HG02943 (cell line): Measurements from ENCODE around the gene SCARB1.

ENCODE experiments used
- ATAC-seq: cut with Tn5 transposase; IDR thresholded peaks from one replicate; pipeline ENCODE4 v1.9.1; 2021; ENCODE audit warnings: mild to moderate bottlenecking, low read depth, moderate library complexity; ENCODE audit not compliant: unreplicated experiment

SCARB1 gene

DNA sequence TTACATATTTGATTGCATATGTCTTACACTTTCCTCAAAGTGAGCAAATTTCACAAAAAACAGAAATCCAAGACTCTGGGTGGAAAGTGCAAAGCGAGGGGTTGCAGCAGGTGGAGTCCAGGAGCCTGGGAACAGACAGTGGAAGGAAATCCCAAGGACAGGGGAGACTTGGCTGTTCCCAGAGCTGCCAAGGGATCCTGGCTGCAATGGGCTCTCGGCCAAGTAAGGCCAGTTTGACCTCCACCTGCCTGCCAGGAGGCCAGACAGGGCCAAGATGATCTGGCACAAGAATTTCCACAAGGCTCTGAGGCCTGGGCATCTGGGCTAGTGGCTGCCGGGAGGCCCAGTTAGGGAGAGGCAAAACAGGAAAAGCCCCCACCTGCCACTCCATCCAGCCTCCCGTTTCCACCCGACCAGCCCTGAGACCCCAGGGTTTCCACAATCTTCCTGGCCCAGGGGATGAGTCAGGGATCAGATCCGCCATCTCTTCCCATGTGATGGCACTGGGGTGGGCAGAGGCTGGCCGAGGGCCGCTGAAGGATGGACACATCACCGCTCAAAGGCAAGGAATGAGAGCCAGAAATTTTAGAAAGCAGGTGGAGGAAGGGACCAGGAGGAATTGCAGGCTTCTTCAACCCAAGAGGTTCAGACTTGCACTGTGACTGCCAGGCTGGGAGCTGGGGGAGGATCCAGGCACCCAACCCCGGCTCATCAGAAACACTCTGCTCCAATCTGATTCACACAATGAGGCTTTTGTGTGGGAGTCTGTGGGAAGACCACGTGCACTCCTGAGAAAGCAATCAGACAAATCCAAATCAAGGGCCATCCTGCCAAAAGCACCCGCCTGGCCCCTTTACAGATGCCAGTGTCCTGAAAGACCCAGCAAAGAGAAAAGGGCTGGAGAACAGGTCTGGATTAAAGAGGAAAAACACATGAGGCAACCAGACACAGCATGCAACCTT is 16.3 kb downstream of the SCARB1 start:
- ATAC-seq, result no peak

DNA sequence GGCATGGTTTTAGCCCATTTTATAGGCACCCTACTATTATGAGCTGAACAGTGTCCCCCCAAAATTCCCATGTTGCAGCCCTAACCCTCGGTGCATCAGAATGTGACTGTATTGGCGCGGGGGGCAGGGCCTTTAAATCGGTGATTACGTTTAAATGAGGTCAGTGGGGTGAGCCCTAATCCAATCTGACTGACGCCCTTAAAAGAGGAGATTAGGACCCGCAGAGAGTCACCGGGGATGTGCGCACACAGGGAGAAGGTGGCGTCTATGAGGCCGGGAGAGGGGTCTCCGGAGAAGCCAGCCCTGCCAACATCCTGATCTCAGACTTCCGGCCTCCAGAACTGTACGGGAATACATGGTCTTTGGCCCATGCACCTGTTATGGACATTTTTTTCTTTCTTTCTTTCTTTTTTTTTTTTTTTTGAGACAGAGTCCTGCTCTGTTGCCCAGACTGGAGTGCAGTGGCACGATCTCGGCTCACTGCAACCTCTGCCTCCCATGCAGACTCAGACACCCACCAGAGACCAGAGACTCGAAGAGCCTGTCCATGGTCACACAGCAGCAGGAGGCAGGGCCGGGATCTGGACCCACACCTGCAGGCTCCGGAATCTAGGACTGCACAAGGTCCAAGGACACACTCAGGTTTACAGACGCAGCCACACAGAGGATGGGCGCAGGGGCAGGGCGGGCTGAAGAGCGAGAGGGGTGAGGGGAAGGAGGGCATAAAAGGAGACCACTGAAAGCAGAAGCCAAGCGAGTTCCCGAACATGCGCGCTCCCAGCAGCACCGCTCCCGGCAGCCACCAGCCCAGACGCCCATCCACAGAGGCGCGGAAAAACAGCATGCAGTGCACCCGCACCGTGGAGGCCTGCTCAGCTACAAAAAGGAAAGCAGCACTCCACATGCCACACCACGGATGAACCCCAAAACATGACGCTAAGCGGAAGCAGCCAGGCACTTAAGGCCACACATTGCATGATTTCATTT is 19.0 kb downstream of the SCARB1 start:
- ATAC-seq, result no peak

GRCh38 chr12:124842800-124843510 is 20.7 kb downstream of the SCARB1 start:
- no peak for ATAC-seq

- no peak for ATAC-seq
These were observed 21.5 kb downstream of the SCARB1 start for GRCh38 chr12:124842073-124842749.

DNA sequence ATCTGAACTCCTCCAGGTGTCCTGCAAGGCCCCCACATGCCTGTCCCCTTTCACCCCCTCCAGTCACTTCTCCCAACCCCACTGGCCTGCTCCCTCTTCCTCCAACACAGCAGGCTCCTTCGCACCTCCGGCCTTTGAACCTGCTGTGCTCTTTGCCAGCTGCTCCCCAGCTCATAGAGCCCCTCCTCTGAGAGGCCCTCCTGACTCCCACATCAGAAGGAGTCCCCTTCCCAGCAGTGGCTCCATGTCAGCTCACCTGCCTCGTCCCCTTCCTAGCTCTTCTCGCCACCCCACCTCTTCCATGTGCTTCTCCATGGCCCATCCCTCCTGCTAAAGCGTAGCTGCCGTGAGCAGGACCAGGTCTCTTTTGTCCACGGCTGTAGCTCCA is 22.1 kb downstream of the SCARB1 start:
- ATAC-seq, result no peak

GRCh38 chr12:124837958-124838803 is 25.5 kb downstream of the SCARB1 start:
- no peak for ATAC-seq

GRCh38 chr12:124837249-124837897 is 26.3 kb downstream of the SCARB1 start:
- ATAC-seq, result no peak

DNA sequence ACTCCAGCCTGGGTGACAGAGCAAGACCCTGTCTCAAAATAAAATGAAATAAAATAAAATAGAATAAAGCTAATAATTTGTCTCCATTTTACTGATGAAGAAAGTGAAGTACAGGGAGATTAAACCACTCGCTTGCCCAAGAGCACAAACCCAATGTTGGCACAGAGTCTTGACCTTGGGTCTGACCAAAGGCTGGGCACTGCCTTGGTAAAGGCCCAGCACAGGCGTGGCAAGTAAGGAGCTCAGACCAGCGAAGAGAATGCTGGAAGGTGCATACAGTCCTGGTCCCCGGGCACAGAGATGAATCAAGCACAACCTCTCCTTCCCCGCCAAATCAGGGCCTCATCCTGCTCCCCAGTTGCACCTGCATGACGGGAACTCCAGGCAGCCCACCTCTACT is 26.9 kb downstream of the SCARB1 start:
- ATAC-seq, result no peak

DNA sequence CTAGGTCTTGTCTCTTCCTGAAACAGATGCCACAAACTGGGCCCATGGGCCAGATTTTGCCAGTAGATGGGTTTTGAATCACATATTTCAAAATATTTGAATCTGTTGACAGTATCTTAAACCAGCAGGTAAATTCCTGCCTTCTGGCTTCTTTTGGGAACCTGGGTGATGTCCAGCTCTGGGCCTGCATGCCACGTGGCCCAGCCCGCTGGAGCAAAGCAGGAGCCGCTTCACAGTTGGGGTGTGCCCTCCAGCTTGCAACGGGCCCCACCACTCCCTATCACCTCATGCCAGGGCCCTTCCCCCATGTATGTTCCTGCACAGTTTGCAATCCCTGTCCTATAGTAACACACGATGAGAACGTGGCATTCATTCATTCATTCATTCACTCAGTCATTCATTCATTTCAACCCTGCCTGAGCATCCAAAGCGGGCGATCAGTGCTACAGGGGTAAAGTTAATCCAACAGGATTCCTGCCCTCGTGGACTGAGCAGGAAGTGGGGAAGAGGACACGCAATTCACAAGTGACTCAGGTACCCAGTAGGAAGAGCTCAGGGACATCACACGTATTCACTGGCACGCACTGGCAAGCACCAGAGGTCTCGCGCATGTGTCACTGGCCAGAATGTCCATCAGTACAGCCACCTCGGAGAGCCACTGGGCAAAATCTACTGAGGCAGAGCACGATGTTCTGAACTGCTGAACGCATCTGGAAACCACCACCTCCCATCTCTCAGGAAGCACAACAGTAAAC is 27.8 kb downstream of the SCARB1 start:
- ATAC-seq, result no peak

DNA sequence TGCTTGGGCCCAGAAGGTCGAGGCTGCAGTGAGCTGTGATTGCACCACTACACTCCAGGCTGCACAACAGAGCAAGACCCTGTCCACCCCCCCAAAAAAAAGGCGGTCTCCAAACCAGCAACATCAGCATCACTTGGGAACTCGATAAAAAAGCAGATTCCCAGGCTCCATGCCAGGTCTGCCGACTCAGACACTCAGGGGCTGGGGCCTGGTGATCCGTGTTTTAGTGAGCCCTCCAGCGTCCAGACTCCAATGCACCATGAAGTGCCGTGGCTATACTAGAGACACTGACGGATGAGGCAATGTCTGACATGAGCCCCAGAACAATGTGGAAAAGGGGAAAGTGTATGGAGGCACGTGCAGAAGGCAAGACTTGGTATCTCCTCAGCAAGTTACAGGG is 28.8 kb downstream of the SCARB1 start:
- ATAC-seq, result no peak

- ATAC-seq, result no peak
These were observed 30.0 kb downstream of the SCARB1 start for GRCh38 chr12:124833693-124834122.

DNA sequence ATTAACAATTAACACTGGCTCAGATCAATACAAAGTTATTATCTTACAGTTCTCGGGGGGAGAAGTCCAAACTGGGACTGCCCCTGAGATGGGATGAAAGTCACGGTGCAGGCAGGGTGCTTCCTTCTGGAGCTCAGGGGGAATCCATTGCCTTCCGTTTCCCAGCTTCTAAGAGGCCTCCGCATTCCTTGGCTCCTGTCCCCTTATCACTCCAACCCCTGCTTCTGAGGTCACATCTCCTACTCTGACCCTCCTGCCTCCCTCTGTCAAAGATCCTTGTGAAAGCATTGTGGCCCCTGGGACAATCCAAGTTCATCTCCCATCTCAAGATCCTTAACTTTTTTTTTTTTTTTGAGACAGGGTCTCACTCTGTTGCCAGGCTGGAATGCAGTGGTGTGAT is 30.8 kb downstream of the SCARB1 start:
- no peak for ATAC-seq

DNA sequence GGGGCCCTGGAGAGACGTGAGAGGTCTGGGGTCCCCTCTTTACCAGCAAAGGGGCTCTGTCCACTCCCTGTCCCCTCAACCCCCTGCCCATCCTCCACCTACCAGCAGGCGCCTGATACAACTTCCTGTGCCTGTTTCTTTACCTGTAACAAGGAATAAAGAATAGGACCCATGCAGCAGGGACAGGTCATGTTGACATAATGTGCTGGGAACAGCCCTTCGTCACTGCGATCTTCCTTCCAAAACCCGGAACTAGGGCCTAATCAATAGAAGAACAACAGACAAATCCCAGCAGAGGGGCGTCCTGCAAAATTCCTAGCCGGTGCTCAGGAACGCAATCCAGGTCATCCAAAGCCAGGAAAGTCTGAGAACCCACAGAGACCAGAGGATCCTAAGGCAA is 32.1 kb downstream of the SCARB1 start:
- ATAC-seq, result no peak

DNA sequence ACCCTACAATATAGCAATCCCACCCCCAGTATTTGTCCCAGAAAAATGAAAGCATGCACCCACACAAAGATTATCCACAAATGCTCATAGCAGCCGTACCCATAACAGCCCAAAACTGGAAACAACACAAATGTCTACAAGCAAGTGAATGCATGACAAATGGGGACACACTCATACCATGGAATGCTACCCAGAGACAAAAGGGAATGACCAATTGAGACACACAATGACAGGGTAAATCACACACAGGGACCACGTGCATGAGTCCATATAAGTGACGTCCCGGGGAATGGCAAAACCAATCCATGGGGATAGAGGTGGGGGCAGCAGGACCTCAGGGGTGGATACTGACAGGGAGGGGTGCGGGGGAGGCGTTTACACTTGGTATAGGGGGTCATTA is 33.4 kb downstream of the SCARB1 start:
- no peak for ATAC-seq

DNA sequence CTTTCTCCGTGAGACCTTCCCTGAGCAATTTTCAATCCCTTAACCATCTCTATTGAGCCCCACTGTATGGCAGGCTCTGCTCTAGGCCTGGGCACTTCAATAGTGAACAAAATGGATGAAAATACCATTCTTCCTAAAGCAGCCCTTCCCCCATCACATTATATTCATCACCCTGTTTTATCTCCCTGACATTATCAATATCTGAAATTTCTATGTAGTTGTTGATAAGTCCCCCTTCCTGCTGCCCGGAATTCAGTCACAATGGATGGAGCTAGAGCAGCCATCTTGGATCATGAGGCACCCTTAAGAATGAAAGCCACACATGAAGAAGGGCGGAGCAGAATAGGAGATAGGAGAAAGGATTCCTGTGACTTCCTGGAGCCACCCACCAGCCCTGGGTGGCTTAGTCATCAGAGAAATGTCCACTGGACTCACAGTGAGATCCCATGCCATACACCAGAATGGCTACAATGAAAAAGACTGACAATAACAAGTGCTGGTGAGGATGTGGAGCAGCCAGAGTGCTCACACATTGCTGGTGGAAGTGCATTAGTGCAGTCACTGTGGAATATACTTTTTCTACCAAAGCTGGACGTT is 33.9 kb downstream of the SCARB1 start:
- ATAC-seq, result no peak

DNA sequence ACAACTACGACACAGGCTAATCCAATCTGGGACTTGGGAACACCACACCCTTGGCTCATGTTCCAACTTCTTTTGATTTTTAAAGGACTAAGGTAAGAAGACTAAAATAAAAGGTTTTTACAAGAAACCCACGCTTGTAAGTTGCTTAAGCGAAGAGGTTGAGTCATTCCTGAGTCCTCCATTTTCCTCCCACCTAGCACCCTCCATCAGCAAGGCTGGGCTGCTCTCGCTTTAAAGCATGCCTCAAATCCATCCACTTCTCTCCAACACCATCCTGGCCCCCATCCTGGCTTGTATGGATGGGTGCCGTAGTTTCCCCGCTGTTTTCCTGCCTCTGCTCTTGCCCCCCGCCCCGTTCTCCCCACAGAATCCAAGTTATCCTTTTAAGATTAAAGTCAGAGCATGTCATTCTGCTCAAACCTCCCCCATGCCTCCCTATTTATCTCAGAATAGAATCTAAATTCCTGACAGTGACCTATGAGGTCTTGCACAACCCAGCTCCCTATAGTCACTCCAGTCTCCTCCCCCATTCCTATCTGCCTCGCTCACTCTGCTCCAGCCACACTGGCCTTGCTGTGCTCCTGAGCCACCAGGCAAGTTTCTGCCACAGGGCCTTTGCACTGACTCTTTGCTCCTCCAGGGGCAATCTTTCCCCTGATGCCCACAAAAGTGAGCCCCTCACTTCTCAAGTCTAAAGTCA is 34.5 kb downstream of the SCARB1 start:
- ATAC-seq, result no peak
